Measurements from ENCODE around the gene ATG2B.
A peak's percentile ranks its signal among the peaks of the same experiment; 100 is the strongest.
"Not testable (repeated sequence)": the region's sequence is repeated elsewhere in the genome, so short reads cannot be mapped to it uniquely, and the experiment has no call there.

ATG2B gene

DNA sequence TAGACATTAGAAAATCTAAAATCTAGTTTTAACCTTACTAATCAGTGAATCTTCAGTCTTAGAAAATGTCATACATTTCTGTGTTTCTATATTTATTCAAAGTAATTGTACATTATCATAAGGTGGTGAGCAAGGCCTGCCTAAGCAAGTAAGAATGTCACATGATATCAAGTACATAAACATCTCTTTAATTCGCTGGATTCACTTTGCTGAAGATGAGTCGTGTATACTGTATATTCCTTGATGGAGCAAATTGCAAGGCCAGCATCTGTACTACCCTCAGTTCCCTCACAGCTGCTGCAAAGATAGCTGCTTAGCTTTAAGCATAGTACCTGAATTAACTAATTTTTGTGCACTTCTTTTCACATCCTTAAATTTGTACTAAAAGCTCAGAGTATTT, 20.3 kb upstream of the ATG2B start:
- H3K27ac ChIP-seq, result no peak overlapping the region
- DNase-seq (ENCODE audit: low read depth, low spot score), result no peak

DNA sequence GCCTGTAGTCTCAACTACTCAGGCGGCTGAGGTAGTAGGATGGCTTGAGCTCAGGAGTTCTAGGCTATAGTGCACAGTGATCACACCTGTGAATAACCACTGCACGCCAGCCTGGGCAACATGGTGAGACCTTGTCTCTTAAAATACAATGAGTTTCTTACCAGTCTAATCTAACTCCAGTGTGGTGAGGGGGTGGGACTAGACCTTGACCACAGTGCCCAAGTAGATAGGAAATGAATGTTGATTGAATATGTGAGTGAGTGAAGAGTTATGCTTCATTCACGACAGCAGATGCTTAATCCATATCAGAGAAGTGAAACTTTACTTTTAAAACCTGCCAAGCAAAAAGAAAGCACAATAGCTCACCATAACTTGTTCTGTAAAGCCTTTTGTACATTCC, 17.6 kb upstream of the ATG2B start:
- DNase-seq (ENCODE audit: low read depth, low spot score), result no peak
- no peak overlapping the region for H3K27ac ChIP-seq

DNA sequence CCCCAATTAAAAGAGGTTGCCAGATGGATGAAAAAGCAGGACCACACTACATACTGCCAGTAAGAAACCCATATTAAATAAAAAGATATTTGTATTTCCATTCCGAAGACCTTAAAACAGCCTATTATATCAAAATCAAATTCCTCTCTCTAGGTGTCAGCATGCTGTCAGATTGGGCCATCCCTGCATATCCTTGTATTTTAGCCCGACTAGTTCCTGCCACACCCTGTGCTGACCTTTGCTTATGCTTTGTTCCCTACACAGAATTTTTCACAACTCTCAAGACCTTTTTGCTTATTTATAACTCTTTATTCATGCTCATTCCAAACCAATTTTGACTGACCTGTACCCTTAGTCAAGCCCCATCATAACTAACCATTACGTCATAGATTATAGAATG, 13.0 kb upstream of the ATG2B start:
- DNase-seq (ENCODE audit: low read depth, low spot score), result no peak
- H3K27ac ChIP-seq, result no peak overlapping the region

GRCh38 chr14:96373538-96373937, 10.4 kb upstream of the ATG2B start:
- H3K27ac ChIP-seq, result no peak overlapping the region
- DNase-seq (ENCODE audit: low read depth, low spot score), result no peak

DNA sequence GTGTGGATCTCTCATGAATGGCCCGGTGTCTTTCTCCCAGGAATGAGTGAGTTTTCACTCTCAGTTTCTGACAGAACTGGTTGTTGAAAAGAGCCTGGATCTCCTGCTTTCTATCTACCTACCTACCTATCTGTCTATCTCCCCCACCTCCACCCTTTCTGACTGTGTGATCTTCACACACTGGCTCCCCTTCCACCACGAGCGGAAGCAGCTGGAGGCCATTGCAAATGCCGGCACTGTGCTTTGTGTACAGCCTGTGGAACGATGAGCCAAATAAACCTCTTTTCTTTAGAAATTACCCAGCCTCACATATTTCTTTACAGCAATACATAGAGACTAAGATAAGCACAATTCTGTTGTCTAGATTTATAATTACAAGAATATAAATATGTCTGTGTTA, 7.4 kb upstream of the ATG2B start:
- H3K27ac ChIP-seq, result no peak overlapping the region
- DNase-seq (ENCODE audit: low read depth, low spot score), result no peak

GRCh38 chr14:96368534-96368933, 5.4 kb upstream of the ATG2B start:
- DNase-seq (ENCODE audit: low read depth, low spot score), result no peak
- no peak overlapping the region for H3K27ac ChIP-seq

DNA sequence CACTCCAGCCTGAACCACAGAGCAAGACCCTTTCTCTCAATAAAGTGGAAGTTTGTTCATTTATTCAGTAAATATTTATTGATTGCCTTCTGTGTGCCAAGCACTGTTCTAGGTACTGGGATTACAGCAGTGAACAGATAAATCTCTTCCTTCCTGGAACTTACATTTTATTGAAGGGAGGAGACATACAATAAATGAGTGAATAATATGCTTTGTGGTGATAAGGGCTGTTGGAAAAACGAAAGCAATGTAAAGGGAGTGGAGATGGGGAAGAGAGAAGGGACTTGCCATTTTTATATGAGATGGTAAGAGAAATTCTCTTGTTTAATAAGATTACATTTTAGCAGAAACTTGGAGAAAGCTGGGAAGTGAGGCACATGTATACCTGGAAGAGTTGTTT, 1.8 kb upstream of the ATG2B start:
- no peak for DNase-seq (ENCODE audit: low read depth, low spot score)
- no peak overlapping the region for H3K27ac ChIP-seq

DNA sequence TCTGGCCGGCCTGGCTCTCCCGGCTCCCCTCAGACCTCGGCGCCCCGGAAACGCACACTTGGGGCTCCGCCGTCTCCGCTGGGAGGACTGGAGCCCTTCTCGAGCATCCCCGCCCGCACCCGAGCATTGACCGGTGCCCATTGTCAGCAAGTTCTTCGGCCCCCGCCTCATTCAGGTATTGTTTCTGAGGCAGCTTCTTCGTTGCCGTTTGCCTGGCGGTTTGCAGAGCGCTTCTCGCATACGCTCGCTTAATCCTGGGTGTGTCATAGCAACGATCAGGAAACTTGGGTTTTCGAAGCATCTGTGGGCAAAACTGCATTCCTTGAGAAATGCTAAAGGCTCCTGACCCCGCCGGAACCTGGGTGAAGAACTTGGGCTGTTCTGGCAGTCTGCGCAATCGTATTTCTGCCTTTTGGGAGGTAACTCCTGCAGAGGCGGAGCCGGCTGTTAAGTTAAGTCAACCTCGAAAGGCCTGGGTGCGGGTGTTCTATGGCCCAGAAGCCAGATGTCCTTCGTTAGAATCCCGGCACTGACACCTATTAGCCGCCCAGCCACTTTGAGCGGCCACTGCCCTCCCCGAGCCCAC, 703 bp upstream of the ATG2B start:
- peak overlapping the region; percentile 75 for H3K27ac ChIP-seq
- peak; percentile 16 for DNase-seq (ENCODE audit: low read depth, low spot score)

DNA sequence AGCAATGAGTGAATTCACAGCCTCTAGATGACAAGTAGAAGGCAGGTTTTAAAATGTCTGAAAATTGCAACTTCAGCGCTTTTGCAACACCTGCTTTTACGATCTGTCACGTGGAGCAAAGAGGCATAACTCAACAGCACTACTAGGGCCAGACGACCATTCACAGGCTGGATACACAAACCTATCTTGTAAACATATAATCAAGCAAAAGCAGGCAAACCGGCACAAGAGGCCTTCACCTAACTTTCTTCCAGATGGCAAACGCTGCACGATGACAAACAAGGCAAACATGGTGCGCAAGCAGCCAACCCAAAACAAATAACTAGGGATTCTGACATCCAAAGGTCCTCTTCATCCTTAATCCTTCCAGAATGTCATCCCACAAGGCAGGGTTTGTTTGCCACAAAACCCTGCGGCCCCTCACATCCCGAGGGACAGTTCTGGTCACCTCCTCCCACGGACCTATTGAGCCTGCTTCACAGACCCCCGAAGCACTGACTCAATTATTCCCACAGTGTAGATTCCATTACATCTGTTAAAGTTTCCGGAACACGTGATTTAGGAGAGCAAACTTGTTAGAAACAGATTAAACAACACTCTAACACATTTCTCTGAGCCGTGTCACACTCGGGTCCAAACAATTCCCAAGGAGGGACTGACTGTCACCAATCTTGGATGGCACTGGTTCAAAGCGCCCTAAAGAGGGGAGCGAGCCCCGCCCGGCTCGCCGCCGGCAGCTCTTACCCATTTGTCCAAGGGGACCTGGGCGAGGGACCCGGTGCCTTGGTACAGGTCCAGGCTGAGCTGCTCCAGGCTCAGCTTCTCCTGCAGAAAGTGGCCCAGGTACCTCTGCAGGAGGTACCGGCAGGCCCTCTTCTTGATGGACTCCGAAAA, 823 bp downstream of the ATG2B start:
- DNase-seq (ENCODE audit: low read depth, low spot score), result peak; percentile 27
- H3K27ac ChIP-seq, result peak overlapping the region; percentile 75

DNA sequence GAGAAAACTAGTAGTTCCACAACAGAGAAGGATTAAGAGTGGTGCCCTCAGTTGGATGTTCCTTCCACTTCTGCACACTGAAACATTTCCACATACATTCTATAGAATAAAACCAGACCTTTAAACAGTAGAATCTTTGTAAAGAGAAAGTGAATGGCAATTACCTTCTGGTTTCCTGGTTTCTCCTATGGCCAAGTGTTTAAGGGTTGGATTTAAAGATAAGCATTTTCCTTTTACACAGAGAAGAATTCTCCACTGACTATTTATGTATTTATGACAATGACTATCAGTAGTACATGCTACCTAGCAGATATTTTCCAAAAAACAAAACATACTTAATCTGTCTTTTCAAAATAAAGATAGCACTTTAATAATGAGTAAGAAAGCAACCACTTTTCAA, 3.2 kb downstream of the ATG2B start:
- DNase-seq (ENCODE audit: low read depth, low spot score), result no peak
- H3K27ac ChIP-seq, result no peak overlapping the region

- no peak for DNase-seq (ENCODE audit: low read depth, low spot score)
Observed at GRCh38 chr14:96357216-96357615, 5.9 kb downstream of the ATG2B start.

DNA sequence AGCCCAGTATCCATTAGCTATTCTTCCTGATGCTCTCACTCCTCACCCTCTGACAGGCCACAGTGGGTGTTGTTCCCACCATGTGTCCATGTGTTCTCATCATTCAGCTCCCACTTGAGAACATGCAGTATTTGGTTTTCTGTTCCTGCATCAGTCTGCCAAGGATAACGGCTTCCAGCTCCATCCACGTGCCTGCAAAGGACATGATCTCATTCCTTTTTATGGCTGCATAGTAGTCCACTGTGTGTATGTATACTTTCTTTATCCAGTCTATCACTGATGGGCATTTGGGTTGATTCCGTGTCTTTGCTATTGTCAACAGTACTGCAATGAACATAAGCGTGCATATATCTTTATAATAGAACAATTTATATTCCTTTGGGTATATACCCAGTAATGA, 8.9 kb downstream of the ATG2B start:
- no peak overlapping the region for H3K27ac ChIP-seq

More at GRCh38 chr14:96357216-96357615, 5.9 kb downstream of the ATG2B start:
- no peak overlapping the region for H3K27ac ChIP-seq

GRCh38 chr14:96352708-96353107, 10.4 kb downstream of the ATG2B start:
- no peak overlapping the region for H3K27ac ChIP-seq
- no peak for DNase-seq (ENCODE audit: low read depth, low spot score)

More for the DNA sequence above, 8.9 kb downstream of the ATG2B start:
- no peak for DNase-seq (ENCODE audit: low read depth, low spot score)

DNA sequence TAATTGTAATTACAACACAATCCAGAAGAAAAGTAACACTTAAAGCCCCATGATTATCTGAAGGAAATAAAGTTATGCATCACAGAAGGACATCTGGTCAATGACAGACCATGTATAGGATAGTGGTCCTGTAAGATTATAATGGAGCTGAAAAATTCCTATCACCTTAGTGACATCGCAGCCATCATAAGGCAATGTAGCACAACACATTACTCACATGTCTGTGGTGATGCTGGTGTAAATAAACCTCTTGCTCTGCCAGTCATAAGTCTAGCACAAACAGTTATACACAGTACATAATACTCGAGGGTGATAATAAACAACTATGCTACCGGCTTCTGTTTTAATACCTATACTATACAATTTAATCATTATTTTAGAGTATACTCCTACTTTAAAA, 11.2 kb downstream of the ATG2B start:
- H3K27ac ChIP-seq, result no peak overlapping the region
- no peak for DNase-seq (ENCODE audit: low read depth, low spot score)

- DNase-seq (ENCODE audit: low read depth, low spot score), result no peak
- no peak overlapping the region for H3K27ac ChIP-seq
Observed at GRCh38 chr14:96349286-96350075, 13.7 kb downstream of the ATG2B start.

GRCh38 chr14:96347957-96348356, 15.2 kb downstream of the ATG2B start:
- DNase-seq (ENCODE audit: low read depth, low spot score); H3K27ac ChIP-seq: not testable (repeated sequence)

GRCh38 chr14:96345669-96346068, 17.5 kb downstream of the ATG2B start:
- DNase-seq (ENCODE audit: low read depth, low spot score), result no peak
- H3K27ac ChIP-seq, result no peak overlapping the region

GRCh38 chr14:96341323-96341722, 21.8 kb downstream of the ATG2B start:
- no peak overlapping the region for H3K27ac ChIP-seq
- no peak for DNase-seq (ENCODE audit: low read depth, low spot score)

DNA sequence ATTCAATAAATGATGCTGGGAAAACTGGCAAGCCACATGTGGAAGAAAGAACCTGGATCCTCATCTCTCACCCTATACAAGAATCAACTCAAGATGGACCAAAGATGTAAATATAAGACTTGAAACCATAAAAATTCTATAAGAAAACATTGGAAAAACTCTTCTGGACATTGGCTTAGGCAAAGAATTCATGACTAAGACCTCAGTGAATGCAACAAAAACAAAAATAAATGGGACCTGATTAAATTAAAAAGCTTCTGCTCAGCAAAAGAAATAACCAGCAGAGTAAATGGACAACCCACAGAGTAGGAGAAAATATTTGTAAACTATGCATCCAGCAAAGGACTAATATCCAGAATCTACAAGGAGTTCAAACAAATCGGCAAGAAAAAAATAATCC, 24.6 kb downstream of the ATG2B start:
- H3K27ac ChIP-seq, result no peak overlapping the region

GRCh38 chr14:96324219-96324618, 38.9 kb downstream of the ATG2B start:
- no peak for DNase-seq (ENCODE audit: low read depth, low spot score)
- H3K27ac ChIP-seq, result no peak overlapping the region

More for the DNA sequence above, 24.6 kb downstream of the ATG2B start:
- DNase-seq (ENCODE audit: low read depth, low spot score), result no peak

GRCh38 chr14:96320605-96321004, 42.5 kb downstream of the ATG2B start:
- DNase-seq (ENCODE audit: low read depth, low spot score), result no peak
- H3K27ac ChIP-seq, result no peak overlapping the region

Measured in epithelial cell of prostate (primary cell).